Panc1 (cell line): Measurements from ENCODE around the gene BAD. TPM values are rescaled to one million over a fixed set of nuclear protein-coding genes. Genes with fewer than 3 reads are reported as not detected.
A peak's percentile ranks its signal among the peaks of the same experiment; 100 is the strongest.

Experiments
- ATAC-seq: fragments of 200-7000 bp; cut with Tn5 transposase; 2 replicates; pipeline ENCODE4 v1.9.1; 2020; ENCODE audit warnings: mild to moderate bottlenecking, moderate library complexity
- BruUV-seq: library from RNA; stranded (reverse); fragments of 400-500 nt; replicated peaks from 2 replicates; lab custom pipeline; 2021; lab: Mats Ljungman, UMichigan
- CTCF ChIA-PET: fragments of 300-600 bp; sonication (Branson Sonifier 250); formaldehyde crosslinking; loops from one replicate; lab custom pipeline; 2022; ENCODE audit warnings: antibody characterized with exemption; lab: Charles Lee
- POLR2A ChIA-PET: fragments of 300-600 bp; sonication (Branson Sonifier 250); formaldehyde crosslinking; loops from one replicate; lab custom pipeline; 2022; ENCODE audit warnings: antibody characterized with exemption; lab: Charles Lee
- DNase-seq: peaks from one replicate; pipeline ENCODE4 v3.0.0-alpha.2; 2010; ENCODE audit warnings: low read depth, low spot score
- H3K27ac ChIP-seq: 2 replicates; pipeline ENCODE4 v1.5.1; 2011; ENCODE audit warnings: mild to moderate bottlenecking, low read length, inconsistent platforms
- H3K27me3 ChIP-seq: fragments of 200-500 bp; sonication (Bioruptor generic); 2 replicates; pipeline ENCODE4 v1.6.0; 2014; ENCODE audit warnings: low read length, inconsistent platforms; ENCODE audit not compliant: control insufficient read depth, insufficient read depth
- H3K36me3 ChIP-seq: fragments of 200-500 bp; sonication (Bioruptor generic); 2 replicates; pipeline ENCODE4 v1.5.1; 2014; ENCODE audit warnings: inconsistent platforms, mild to moderate bottlenecking, low read length, moderate library complexity; ENCODE audit not compliant: control insufficient read depth, insufficient read depth
- H3K4me1 ChIP-seq: 2 replicates; pipeline ENCODE4 v1.5.1; 2011; ENCODE audit warnings: inconsistent platforms, mild to moderate bottlenecking, low read length, moderate library complexity; ENCODE audit not compliant: control insufficient read depth, insufficient read depth
- H3K4me3 ChIP-seq, 2 experiments: 2 replicates each; pipeline ENCODE4 v1.5.1; 2011 to 2012; ENCODE audit warnings: low read depth in 2 of 2, low read length in 2 of 2, mild to moderate bottlenecking in 2 of 2, inconsistent platforms in 1 of 2, moderate library complexity in 1 of 2
- H3K9me3 ChIP-seq: fragments of 200-500 bp; sonication (Bioruptor generic); 2 replicates; pipeline ENCODE4 v1.5.1; 2014; ENCODE audit warnings: low read depth, mild to moderate bottlenecking, inconsistent platforms, low read length, moderate library complexity; ENCODE audit not compliant: control insufficient read depth, insufficient read depth
- POLR2AphosphoS5 ChIP-seq: IDR thresholded peaks from 2 replicates; pipeline ENCODE4 v1.6.1; 2012; ENCODE audit warnings: mild to moderate bottlenecking, low read depth, low read length, moderate library complexity
- SIN3A ChIP-seq: IDR thresholded peaks from 2 replicates; pipeline ENCODE4 v1.6.1; 2012; ENCODE audit warnings: low read depth, mild to moderate bottlenecking, low read length, moderate library complexity, borderline replicate concordance; ENCODE audit not compliant: insufficient read depth
- TCF7L2 ChIP-seq: IDR thresholded peaks from 2 replicates; pipeline ENCODE4 v1.6.1; 2011; ENCODE audit warnings: mild to moderate bottlenecking, low read depth, low read length, inconsistent platforms
- in situ Hi-C: cut with HindIII; loops from 2 replicates; pipeline ENCODE4 v1.10.0; 2016; ENCODE audit warnings: low sequenced_read_pairs, low pct_unique_long_range_greater_than_20kb
- intact Hi-C: fragments of 100-400 bp; cut with micrococcal nuclease; formaldehyde crosslinking; loops from one replicate; pipeline ENCODE4 v1.10.0; 2022; ENCODE audit not compliant: unreplicated experiment
- total RNA-seq: library from RNA; stranded (reverse); gene quantifications from one replicate; pipeline ENCODE4 v1.2.1, GENCODE V29; 2021; ENCODE audit not compliant: unreplicated experiment
- TF ChIP-seq, protein P1 (sequence below): fragments of 450-650 bp; IDR thresholded peaks from 2 replicates; pipeline ENCODE4 v1.5.1; 2017; ENCODE audit warnings: mild to moderate bottlenecking
- TF ChIP-seq, protein P2 (sequence below), 2 experiments: IDR thresholded peaks; 2 replicates each; pipeline ENCODE4 v1.6.1; 2011 to 2012; ENCODE audit warnings: low read depth in 2 of 2, control low read depth in 1 of 2, low read length in 1 of 2, mild to moderate bottlenecking in 1 of 2, moderate library complexity in 1 of 2; ENCODE audit not compliant: insufficient read depth in 1 of 2

Gene BAD
- total RNA-seq, 1 experiment from 2014 or later: 77.7 TPM

DNA sequence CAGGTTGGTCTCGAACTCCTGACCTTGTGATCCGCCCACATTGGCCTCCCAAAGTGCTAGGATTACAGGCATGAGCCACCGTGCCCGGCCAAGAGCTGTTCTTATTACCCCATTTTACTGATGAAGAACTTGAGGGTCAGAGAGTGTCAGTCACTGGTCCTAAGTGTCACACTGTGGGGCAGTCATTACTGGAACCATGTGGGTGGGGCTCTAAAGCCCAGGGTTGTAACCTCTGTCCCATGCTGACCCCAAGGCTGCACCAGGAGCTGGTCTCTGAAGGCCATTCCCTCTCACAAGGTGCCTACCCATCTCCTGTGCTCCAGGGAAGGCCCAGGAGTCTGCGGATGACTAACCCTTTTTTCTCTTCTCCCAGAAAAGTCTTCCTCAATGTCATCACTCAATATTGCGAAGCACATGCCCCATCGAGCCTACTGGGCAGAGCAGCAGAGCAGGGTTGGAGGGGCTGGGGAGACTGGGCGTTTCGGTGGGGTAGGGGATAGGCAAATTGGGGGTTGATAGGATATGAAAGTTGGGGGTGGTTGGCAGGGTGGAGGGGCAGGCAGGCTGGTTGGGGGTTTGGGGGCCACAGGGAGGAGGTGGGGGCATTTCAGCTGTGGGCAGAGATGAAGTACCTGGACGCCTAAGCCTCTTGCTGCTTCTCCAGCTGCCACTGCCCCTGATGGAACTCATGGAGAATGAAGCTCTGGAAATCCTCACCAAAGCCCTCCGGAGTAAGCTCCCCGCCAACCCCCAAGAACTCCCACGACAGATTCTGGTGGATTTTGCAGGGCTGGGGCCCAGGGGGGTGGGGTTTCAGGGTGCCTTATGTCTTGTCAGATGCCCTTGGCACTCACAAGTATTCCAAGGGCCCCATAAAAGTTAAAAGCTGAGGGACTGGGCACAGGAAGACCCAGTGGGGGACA is 18.9 kb upstream of the BAD start:
- Histone ChIP-seq H3K4me1 (peaks cover 15% of the 10 kb centered on the region), H3K27ac (peak overlapping the region; percentile 95), H3K4me3 (no peak overlapping the region), H3K27me3 (no peaks in the 10 kb centered on the region), H3K36me3 (no peaks in the 10 kb centered on the region), H3K9me3 (no peaks in the 10 kb centered on the region)
- ChIA-PET CTCF (interaction anchor here (0.5 to 2.3 kb wide), 8 partner anchors 14 to 52 kb away, joined by 3 to 25 read pairs (median 4); partner anchors contain the start of genes BAD, GPR137, PRDX5 and TRMT112), POLR2A (interaction anchor here (1.5 kb wide), 1 partner anchor 18 kb away, joined by 10 read pairs; the partner anchor contains the start of gene GPR137)
- DNase-seq (no peak), ATAC-seq (no peak)
- in situ Hi-C loops: no loop called here
- TF ChIP-seq TCF7L2 (no peak), SIN3A (no peak), POLR2AphosphoS5 (no peak)
- TF ChIP-seq, protein P1, sequence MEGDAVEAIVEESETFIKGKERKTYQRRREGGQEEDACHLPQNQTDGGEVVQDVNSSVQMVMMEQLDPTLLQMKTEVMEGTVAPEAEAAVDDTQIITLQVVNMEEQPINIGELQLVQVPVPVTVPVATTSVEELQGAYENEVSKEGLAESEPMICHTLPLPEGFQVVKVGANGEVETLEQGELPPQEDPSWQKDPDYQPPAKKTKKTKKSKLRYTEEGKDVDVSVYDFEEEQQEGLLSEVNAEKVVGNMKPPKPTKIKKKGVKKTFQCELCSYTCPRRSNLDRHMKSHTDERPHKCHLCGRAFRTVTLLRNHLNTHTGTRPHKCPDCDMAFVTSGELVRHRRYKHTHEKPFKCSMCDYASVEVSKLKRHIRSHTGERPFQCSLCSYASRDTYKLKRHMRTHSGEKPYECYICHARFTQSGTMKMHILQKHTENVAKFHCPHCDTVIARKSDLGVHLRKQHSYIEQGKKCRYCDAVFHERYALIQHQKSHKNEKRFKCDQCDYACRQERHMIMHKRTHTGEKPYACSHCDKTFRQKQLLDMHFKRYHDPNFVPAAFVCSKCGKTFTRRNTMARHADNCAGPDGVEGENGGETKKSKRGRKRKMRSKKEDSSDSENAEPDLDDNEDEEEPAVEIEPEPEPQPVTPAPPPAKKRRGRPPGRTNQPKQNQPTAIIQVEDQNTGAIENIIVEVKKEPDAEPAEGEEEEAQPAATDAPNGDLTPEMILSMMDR: no peak
- TF ChIP-seq, protein P2, sequence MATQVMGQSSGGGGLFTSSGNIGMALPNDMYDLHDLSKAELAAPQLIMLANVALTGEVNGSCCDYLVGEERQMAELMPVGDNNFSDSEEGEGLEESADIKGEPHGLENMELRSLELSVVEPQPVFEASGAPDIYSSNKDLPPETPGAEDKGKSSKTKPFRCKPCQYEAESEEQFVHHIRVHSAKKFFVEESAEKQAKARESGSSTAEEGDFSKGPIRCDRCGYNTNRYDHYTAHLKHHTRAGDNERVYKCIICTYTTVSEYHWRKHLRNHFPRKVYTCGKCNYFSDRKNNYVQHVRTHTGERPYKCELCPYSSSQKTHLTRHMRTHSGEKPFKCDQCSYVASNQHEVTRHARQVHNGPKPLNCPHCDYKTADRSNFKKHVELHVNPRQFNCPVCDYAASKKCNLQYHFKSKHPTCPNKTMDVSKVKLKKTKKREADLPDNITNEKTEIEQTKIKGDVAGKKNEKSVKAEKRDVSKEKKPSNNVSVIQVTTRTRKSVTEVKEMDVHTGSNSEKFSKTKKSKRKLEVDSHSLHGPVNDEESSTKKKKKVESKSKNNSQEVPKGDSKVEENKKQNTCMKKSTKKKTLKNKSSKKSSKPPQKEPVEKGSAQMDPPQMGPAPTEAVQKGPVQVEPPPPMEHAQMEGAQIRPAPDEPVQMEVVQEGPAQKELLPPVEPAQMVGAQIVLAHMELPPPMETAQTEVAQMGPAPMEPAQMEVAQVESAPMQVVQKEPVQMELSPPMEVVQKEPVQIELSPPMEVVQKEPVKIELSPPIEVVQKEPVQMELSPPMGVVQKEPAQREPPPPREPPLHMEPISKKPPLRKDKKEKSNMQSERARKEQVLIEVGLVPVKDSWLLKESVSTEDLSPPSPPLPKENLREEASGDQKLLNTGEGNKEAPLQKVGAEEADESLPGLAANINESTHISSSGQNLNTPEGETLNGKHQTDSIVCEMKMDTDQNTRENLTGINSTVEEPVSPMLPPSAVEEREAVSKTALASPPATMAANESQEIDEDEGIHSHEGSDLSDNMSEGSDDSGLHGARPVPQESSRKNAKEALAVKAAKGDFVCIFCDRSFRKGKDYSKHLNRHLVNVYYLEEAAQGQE (IDR thresholded peaks at IDR 0.05; ENCODE audit: insufficient read depth in 1 of 2, low read depth in 2 of 2, low read length in 1 of 2): no peak
- BruUV-seq: no TSS peak
- intact Hi-C loops: loop anchor here (10.0 kb wide), 1 partner anchor 59 kb away; the partner anchor contains the start of genes FKBP2 and PPP1R14B

DNA sequence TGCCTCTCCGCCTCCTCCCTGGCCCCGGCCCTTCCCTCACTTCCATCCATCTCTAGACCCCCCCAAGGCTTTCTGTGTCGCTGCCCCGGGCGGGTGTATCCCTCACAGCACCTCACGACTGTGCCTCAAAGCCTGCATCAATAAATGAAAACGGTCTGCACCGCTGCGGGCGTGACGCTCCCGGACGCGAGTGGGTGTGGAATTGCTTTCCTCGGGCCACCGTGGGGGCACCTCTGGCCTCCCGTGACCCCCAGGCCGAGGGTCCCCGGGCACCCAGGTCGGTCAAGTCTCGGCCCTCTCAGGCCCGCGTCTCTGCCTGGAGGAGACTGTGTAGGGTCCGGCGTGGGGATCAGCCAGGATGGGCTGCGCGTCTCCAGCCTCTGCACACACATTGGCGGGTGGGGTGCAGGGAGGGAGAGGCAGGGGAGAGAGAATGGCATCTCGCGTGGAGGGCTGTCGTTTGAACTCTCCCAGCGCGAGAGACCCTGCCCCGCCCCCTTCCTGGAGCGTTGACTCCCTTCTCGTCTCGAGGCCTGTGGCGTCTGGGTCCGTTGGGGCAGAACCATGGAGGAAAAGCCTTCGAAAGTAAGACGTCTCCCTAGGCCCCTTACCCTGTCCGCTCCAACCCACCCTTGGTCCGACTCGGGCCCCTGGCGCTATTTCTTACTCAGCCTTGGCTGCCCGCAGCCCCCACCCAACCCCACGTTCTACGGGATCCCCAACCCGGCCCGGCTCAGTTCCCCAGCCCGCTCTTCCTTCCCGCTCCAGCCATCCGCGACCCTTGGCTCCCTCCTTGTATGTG is 15.6 kb upstream of the BAD start, which contains the start of gene CATSPERZ:
CATSPERZ (plus strand) TSS at position 512 of the 802 bp plus-strand sequence; CDS start at position 565, 53 bp downstream.
- BruUV-seq: no TSS peak
- CTCF ChIA-PET: interaction anchor here (0.6 to 1.7 kb wide), 10 partner anchors 9 to 399 kb away, joined by 3 to 16 read pairs (median 5); partner anchors contain the start of genes BAD, FERMT3, KCNK4 and PRDX5
- TF ChIP-seq, protein P1: no peak
- TF ChIP-seq SIN3A (no peak), POLR2AphosphoS5 (no peak), TCF7L2 (no peak)
- TF ChIP-seq, protein P2 (IDR thresholded peaks at IDR 0.05; ENCODE audit: insufficient read depth in 1 of 2, low read depth in 2 of 2, low read length in 1 of 2): no peak
- Histone ChIP-seq H3K9me3 (no peaks in the 10 kb centered on the region), H3K27me3 (no peaks in the 10 kb centered on the region; the same call in 1 of the 2 replicates), H3K36me3 (no peaks in the 10 kb centered on the region), H3K4me1 (peaks cover 10% of the 10 kb centered on the region), H3K27ac (0 out of 2 replicates have a peak within 1 kb of the TSS, but pooled peaks have one; percentile 32), H3K4me3 (peak within 1 kb of the TSS; percentile 31 to 50)
- in situ Hi-C loops: no loop called here
- intact Hi-C loops: loop anchor here (10.0 kb wide), 1 partner anchor 55 kb away; the partner anchor contains the start of genes FKBP2 and PPP1R14B
- POLR2A ChIA-PET: interaction anchor here (0.6 to 0.7 kb wide), 2 partner anchors 16 to 54 kb away, joined by 3 to 5 read pairs; no protein-coding TSS in a partner anchor
- DNase-seq (no peak), ATAC-seq (no peak)
